VCaP (cell line): Measurements from ENCODE around the gene PODXL2.

Source experiments
- H3K27ac ChIP-seq: fragments of 450-650 bp; 2 replicates; pipeline ENCODE4 v1.5.1; 2017
- TF ChIP-seq, protein P1 (sequence below): fragments of 450-650 bp; conservative IDR thresholded peaks from 2 replicates; pipeline ENCODE4 v1.5.1; 2017; ENCODE audit warnings: mild to moderate bottlenecking, moderate library complexity

Gene PODXL2

DNA sequence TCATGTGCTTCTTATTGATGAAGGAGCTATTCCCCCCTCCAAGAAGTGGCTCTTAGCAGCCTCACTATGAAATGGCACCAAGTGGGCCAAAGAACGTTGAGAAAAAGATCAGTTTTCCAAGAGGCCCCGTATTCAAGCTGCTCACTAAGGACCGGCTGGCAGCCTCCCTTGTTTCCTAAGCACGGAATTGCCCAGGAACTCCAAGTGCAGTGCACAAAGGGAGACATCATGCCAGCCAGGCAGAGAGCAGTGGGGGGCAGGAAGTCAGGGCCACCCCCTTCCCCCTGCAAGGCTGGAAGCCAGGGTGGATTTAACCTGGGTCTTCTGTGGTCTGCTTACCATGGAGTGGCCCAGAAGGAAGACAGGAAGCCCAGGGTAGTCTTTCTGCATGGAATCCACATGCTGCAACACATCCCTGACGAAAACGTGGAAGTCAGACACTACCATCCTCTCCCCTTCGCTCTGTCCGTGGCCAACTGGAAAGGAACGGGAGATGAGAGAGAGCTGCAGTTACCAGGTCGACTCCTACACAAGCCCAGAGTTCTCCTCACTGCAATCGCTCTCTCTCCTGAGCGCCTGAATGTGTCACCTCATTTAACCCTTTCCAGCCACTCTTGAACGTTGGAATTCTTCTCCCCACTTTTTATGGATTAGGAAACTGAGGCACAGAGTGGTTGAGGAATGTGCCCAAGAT lies 93.3 kb downstream of the PODXL2 start:
- peak overlapping the region; percentile 95 for H3K27ac ChIP-seq
- TF ChIP-seq, protein P1, sequence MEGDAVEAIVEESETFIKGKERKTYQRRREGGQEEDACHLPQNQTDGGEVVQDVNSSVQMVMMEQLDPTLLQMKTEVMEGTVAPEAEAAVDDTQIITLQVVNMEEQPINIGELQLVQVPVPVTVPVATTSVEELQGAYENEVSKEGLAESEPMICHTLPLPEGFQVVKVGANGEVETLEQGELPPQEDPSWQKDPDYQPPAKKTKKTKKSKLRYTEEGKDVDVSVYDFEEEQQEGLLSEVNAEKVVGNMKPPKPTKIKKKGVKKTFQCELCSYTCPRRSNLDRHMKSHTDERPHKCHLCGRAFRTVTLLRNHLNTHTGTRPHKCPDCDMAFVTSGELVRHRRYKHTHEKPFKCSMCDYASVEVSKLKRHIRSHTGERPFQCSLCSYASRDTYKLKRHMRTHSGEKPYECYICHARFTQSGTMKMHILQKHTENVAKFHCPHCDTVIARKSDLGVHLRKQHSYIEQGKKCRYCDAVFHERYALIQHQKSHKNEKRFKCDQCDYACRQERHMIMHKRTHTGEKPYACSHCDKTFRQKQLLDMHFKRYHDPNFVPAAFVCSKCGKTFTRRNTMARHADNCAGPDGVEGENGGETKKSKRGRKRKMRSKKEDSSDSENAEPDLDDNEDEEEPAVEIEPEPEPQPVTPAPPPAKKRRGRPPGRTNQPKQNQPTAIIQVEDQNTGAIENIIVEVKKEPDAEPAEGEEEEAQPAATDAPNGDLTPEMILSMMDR: no peak
